NOMO-1 treated with dmso at 0.1 percent for 144 hours (cell line): ENCODE results near the gene CDH23.

ENCODE experiments used
- DNase-seq: peaks from one replicate; lab custom pipeline; 2025; ENCODE audit not compliant: unreplicated experiment; lab: John Stamatoyannopoulos, UW

CDH23 gene

GRCh38 chr10:71818674-71819260, 422.0 kb downstream of the CDH23 start:
- no peak for DNase-seq

- no peak for DNase-seq
Measured at GRCh38 chr10:71819441-71819861, 422.7 kb downstream of the CDH23 start.

GRCh38 chr10:71819985-71820384, 423.3 kb downstream of the CDH23 start:
- DNase-seq = no peak

GRCh38 chr10:71820966-71821365, 424.2 kb downstream of the CDH23 start:
- no peak for DNase-seq

- no peak for DNase-seq
Measured at GRCh38 chr10:71821909-71822763, 425.4 kb downstream of the CDH23 start.

DNA sequence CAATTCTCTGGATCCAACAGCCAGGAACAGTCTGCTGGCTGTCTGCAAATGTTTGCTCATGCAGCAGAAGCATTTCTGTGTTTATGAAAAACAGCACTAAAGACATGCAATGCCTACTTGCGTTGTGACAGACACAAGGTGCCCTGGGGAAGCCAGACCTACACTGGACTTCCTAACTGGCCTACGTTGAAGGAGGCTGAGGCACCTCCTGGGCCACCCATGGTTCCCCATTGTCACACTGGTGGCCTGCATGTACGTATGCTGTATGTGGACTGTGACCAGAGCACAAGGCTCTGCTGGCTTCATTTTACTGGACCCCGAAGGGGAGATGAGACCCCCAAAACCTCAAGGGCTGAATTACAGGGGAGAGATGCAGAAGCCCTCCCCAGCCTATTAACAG, 426.6 kb downstream of the CDH23 start:
- DNase-seq = no peak

DNA sequence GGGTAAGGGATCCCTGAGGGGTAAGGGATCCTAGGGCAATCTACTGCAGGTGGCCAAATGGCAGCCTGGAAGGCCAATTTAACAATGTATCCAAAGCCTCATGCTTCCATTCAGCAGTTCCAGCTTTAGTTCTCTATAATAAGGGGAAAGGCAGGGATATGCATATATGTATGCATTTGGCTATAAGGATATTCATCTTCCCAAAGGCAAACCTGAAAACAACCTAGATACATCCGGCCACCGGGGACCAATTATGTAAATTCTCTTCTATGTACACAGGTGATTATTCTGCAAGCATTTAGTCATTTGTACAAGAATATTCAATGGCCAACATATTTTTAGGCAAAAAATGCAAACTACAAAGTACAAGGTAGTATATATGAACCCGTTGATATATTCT, 427.6 kb downstream of the CDH23 start:
- no peak for DNase-seq

- DNase-seq = no peak
Measured at GRCh38 chr10:71825217-71825616, 428.5 kb downstream of the CDH23 start.

GRCh38 chr10:71827852-71828251, 431.1 kb downstream of the CDH23 start:
- DNase-seq = no peak

GRCh38 chr10:71828702-71829101, 432.0 kb downstream of the CDH23 start:
- no peak for DNase-seq

- DNase-seq = peak; percentile 63
Measured at GRCh38 chr10:71829171-71829570, 432.5 kb downstream of the CDH23 start.

- DNase-seq = no peak
Measured at GRCh38 chr10:71829896-71830295, 433.2 kb downstream of the CDH23 start.

DNA sequence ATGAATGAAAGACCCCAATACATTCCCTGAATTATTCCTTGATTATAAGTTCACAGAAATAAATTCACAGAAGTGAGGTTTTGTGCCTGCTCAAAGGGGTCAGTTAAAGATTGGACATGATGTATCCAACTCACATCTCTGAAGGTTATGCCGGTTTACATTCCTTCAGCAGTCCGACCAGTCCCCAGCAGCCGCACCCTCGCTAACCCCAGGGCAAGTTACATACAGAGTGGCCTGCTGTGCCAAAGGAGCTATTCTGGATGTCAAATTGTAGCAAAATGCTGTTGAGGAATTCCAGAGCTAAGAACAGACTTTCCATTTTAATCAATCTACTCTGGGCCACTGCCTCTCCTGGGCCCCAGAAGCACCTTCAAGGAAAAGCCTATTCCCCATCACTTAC, 434.0 kb downstream of the CDH23 start:
- DNase-seq = no peak

GRCh38 chr10:71831646-71832552, 435.2 kb downstream of the CDH23 start:
- DNase-seq = no peak

DNA sequence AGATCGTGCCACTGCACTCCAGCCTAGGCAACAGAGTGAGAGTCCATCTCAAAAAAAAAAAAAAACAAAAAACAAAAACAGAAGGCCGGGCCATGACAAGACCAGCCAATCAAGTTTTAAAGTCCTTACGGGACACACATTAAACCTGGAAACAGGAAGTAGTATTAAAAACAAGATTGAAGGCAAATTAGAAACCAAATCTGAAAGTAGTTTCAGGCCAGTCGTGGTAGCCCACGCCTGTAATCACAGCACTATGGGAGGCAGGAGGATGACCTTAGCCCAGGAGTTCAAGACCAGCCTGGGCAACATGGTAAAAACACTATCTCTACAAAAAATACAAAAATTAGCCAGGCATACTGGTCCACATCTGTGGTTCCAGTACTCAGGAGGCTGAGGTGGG, 436.2 kb downstream of the CDH23 start:
- no peak for DNase-seq

- DNase-seq = no peak
Measured at GRCh38 chr10:71833451-71834342, 437.0 kb downstream of the CDH23 start.

DNA sequence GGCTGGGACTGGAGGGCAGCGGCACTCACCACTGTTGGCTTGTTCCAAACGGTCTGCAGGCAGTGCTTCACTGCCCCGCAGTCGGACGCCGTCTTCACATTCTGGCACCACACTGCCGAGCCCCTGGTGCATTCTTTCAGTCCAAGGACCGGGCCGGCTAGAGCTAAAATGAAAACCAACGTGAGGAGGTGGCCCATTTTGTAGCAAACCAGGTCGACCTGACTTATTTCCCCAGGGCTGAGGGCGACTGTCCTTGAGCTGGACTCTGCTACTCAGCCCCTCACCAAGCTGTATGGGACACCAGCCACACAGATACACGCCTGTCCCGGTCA, 437.6 kb downstream of the CDH23 start:
- no peak for DNase-seq

DNA sequence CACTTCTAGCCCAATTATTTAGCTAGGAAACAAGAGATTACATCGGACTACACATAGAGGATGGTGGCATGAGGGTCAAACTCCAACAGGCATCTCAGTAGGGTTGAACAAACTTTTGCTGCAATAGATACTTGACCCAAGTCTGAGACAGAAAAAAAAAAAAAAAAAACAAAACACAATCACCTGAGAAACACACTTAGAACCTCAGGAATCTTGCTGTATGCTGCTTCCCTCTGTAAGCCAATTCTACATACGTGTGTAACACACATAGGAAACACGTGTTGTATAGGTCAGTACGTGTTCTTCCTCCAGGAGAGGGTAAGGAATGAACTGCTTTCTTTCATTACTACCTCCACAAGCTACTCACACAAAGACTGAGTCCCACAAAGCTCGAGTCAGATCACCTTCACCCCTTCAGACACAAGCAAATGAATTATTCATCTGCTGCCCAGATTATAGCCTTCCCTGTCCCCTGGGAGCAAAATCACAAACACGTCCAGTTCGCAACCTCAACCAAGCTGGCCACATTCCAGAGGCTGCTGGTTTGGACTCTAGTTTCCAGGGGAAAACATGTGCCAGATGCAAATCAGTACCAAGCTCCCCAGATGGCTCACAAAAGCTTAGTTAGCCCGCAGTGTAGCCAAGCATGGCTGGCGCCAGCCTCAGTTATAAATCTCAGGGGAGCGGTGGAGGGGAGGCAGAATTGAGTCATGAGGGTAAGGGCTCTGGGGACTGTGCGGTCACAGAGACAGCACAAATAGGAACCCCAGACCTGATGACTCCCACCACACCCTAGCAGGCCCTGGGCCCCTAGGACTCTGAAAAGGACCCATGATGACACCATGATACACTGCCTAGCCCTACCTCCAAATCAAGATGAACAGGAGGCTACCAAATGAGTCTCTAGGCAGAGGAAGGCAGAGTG, 439.2 kb downstream of the CDH23 start:
- no peak for DNase-seq

DNA sequence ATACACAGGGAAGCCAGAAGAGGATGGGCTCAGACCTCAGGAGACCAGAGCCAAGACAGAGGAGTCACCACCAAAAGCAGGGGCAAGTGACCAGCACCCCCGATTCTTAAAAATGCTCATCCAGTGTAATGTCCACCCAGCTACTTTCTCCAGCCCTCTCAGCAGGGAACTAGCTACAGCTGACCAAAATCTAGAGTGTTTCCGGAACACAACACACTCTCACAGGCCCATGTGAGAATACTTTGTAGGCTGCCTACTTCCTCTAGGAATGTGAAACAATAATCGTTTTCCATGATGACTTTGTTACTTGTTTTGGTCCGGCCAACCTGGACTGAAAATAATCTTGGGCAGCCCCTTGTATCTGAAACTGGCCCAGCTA, 439.9 kb downstream of the CDH23 start:
- no peak for DNase-seq
